HepG2 (cell line): ENCODE measurements around the gene PATE4. TPM values are rescaled to one million over a fixed set of nuclear protein-coding genes. Genes with fewer than 3 reads are reported as not detected.
A peak's percentile ranks its signal among the peaks of the same experiment; 100 is the strongest.

Experiments
- AFF4 ChIP-seq: sonication (generic); formaldehyde crosslinking; IDR thresholded peaks from 2 replicates; pipeline ENCODE4 v1.4.0; 2020; ENCODE audit warnings: missing genetic modification reagents
- FOSL2 ChIP-seq: sonication (generic); formaldehyde crosslinking; IDR thresholded peaks from 2 replicates; pipeline ENCODE4 v1.4.0; 2020; ENCODE audit warnings: missing genetic modification reagents
- FOXK2 ChIP-seq: fragments of 450-650 bp; IDR thresholded peaks from 2 replicates; pipeline ENCODE4 v1.6.1; 2016
- GABPA ChIP-seq, 2 experiments: IDR thresholded peaks; 2 replicates each; pipeline ENCODE4 v1.6.1; 2011 to 2016; ENCODE audit warnings: low read depth in 2 of 2, low read length in 1 of 2, missing biosample characterization in 1 of 2, missing genetic modification characterization in 1 of 2
- HOXA7 ChIP-seq: sonication (generic); formaldehyde crosslinking; IDR thresholded peaks from 2 replicates; pipeline ENCODE4 v1.8.1; 2022; ENCODE audit warnings: mild to moderate bottlenecking, missing genetic modification reagents, moderate library complexity
- KDM3A ChIP-seq: IDR thresholded peaks from 2 replicates; pipeline ENCODE4 v1.6.1; 2018; ENCODE audit warnings: low read depth, missing compliant biosample characterization
- PAF1 ChIP-seq: IDR thresholded peaks from 2 replicates; pipeline ENCODE4 v1.6.1; 2016; ENCODE audit warnings: missing genetic modification reagents, missing compliant biosample characterization
- PAXIP1 ChIP-seq: sonication (generic); formaldehyde crosslinking; conservative IDR thresholded peaks from 2 replicates; pipeline ENCODE4 v1.4.0; 2020; ENCODE audit warnings: mild to moderate bottlenecking, missing genetic modification reagents, moderate library complexity
- SCMH1 ChIP-seq: sonication (generic); formaldehyde crosslinking; IDR thresholded peaks from 2 replicates; pipeline ENCODE4 v1.9.0; 2021; ENCODE audit warnings: missing genetic modification reagents, mild to moderate bottlenecking, borderline replicate concordance
- SKI ChIP-seq: fragments of 450-650 bp; IDR thresholded peaks from one replicate; pipeline ENCODE4 v1.6.1; 2018; ENCODE audit warnings: mild to moderate bottlenecking; ENCODE audit not compliant: partially characterized antibody
- SP140L ChIP-seq: sonication (generic); formaldehyde crosslinking; IDR thresholded peaks from 2 replicates; pipeline ENCODE4 v1.4.0; 2020; ENCODE audit warnings: missing genetic modification reagents, borderline replicate concordance
- TOE1 ChIP-seq: sonication (generic); formaldehyde crosslinking; IDR thresholded peaks from 2 replicates; pipeline ENCODE4 v1.4.0; 2020; ENCODE audit warnings: mild to moderate bottlenecking, missing genetic modification reagents
- ZNF121 ChIP-seq: sonication (generic); formaldehyde crosslinking; IDR thresholded peaks from 2 replicates; pipeline ENCODE4 v1.5.0; 2020; ENCODE audit warnings: mild to moderate bottlenecking, missing genetic modification reagents
- ZNF3 ChIP-seq: IDR thresholded peaks from 2 replicates; pipeline ENCODE4 v1.7.0; 2017; ENCODE audit warnings: inconsistent platforms
- ZNF350 ChIP-seq: sonication (generic); formaldehyde crosslinking; IDR thresholded peaks from 2 replicates; pipeline ENCODE4 v1.4.0; 2020; ENCODE audit warnings: mild to moderate bottlenecking, low read depth, missing genetic modification reagents, borderline replicate concordance
- ZNF446 ChIP-seq: sonication (generic); formaldehyde crosslinking; IDR thresholded peaks from 2 replicates; pipeline ENCODE4 v1.5.0; 2020; ENCODE audit warnings: mild to moderate bottlenecking, missing genetic modification reagents
- ZNF609 ChIP-seq: sonication (generic); formaldehyde crosslinking; IDR thresholded peaks from 2 replicates; pipeline ENCODE4 v1.4.0; 2020; ENCODE audit warnings: mild to moderate bottlenecking, missing genetic modification reagents, borderline replicate concordance
- polyA plus RNA-seq, 8 experiments: library from polyadenylated mRNA; depleted of rRNA in 3 of 8; stranded (reverse) in 7 of 8; unstranded in 1 of 8; fragments of >200 nt; fragmentation: Illumina TruSeq in 4 of 8; extraction: Trizol in 4 of 8; gene quantifications; 2 replicates each; pipeline versions ENCODE4 v1.2.1 to v1.2.3, GENCODE V29; 2011 to 2016; ENCODE audit warnings: low read depth in 4 of 8, missing spikeins in 1 of 8, mixed read lengths in 1 of 8; ENCODE audit not compliant: insufficient read depth in 1 of 8
- total RNA-seq, 5 experiments: library from RNA; depleted of rRNA; stranded (reverse); fragments of >200 nt; fragmentation: Illumina TruSeq; extraction: Trizol; gene quantifications; 2 replicates each; pipeline ENCODE4 v1.2.3, GENCODE V29; 2016; ENCODE audit warnings: low read depth in 1 of 5

Gene PATE4
- total and polyA plus RNA-seq, 2 of the 13 experiments (the other 11 are each of a cell fraction or from before 2014, with no cell fraction given), result not detected

GRCh38 chr11:125887373-125888324, 54.5 kb downstream of the PATE4 start, which contains the start of gene HYLS1 (continued):
- TF ChIP-seq ZNF609 (CRISPR knock-in tag), result no peak
- TF ChIP-seq FOSL2 (CRISPR knock-in tag), result no peak
- no peak; the same call in 1 of the 2 replicates for TF ChIP-seq PAXIP1 (CRISPR knock-in tag)
- peak; percentile 27; the same call in 1 of the 2 replicates for TF ChIP-seq ZNF350 (CRISPR knock-in tag)
- TF ChIP-seq GABPA (IDR thresholded peaks at IDR 0.05; ENCODE audit: low read depth, low read length), result peak; percentile 27; the same call in 1 of the 2 replicates
- peak; percentile 40; the same call in 1 of the 2 replicates for TF ChIP-seq GABPA (CRISPR knock-in tag; IDR thresholded peaks at IDR 0.05; ENCODE audit: low read depth)
- TF ChIP-seq AFF4 (CRISPR knock-in tag), result no peak
- no peak for TF ChIP-seq PAF1 (CRISPR knock-in tag)
- TF ChIP-seq SKI, result no peak
- no peak for TF ChIP-seq TOE1 (CRISPR knock-in tag)
- TF ChIP-seq FOXK2, result no peak
- TF ChIP-seq KDM3A (CRISPR knock-in tag), result 0 out of 2 replicates have a peak, but pooled peaks have one; percentile 29
- TF ChIP-seq SP140L, result no peak
- no peak for TF ChIP-seq SCMH1 (CRISPR knock-in tag)
- TF ChIP-seq HOXA7, result no peak
- TF ChIP-seq ZNF446 (CRISPR knock-in tag), result no peak
- no peak for TF ChIP-seq ZNF3 (CRISPR knock-in tag)
- no peak for TF ChIP-seq ZNF121 (CRISPR knock-in tag)
